BE2C (cell line): ENCODE results near the gene PSG3. TPM values are rescaled to one million over a fixed set of nuclear protein-coding genes. Genes with fewer than 3 reads are reported as not detected.
"Not testable (repeated sequence)": the region's sequence is repeated elsewhere in the genome, so short reads cannot be mapped to it uniquely, and the experiment has no call there.

Experiments used
- DNase-seq: peaks from one replicate; pipeline ENCODE4 v3.0.0-alpha.2; 2020
- H3K27me3 ChIP-seq: fragments of 250-450 bp; sonication (Bioruptor Pico); 2 replicates; pipeline ENCODE4 v1.5.1; 2020; ENCODE audit warnings: mild to moderate bottlenecking
- H3K36me3 ChIP-seq: fragments of 250-450 bp; sonication (Bioruptor Pico); 2 replicates; pipeline ENCODE4 v1.5.1; 2020; ENCODE audit warnings: mild to moderate bottlenecking
- H3K4me1 ChIP-seq: fragments of 250-450 bp; sonication (Bioruptor Pico); 2 replicates; pipeline ENCODE4 v1.5.1; 2020
- H3K4me3 ChIP-seq: 2 replicates; pipeline ENCODE4 v1.5.1; 2011; ENCODE audit warnings: low read depth, low read length
- H3K9me3 ChIP-seq: fragments of 250-450 bp; sonication (Bioruptor Pico); 2 replicates; pipeline ENCODE4 v1.5.1; 2020
- polyA plus RNA-seq: library from polyadenylated mRNA; unstranded; fragments of >200 nt; gene quantifications from one replicate; pipeline ENCODE4 v1.2.1, GENCODE V29; 2012; ENCODE audit warnings: low read depth, missing spikeins; ENCODE audit not compliant: insufficient read length, insufficient read depth
- TF ChIP-seq, protein P1 (sequence below): IDR thresholded peaks from 2 replicates; pipeline ENCODE4 v1.5.1; 2012; ENCODE audit warnings: mild to moderate bottlenecking, low read depth, low read length

PSG3 gene
- polyA plus RNA-seq = not detected

- not testable (repeated sequence) for DNase-seq, H3K4me3 ChIP-seq
These were observed at the start of gene PSG3 for GRCh38 chr19:42740381-42740780. TSS of gene PSG3 (minus strand) at chr19:42740481. CDS start at chr19:42740384, 97 bp downstream.

GRCh38 chr19:42788766-42789165 lies 48.5 kb upstream of the PSG3 start:
- H3K36me3 ChIP-seq, H3K4me3 ChIP-seq: not testable (repeated sequence)

More at GRCh38 chr19:42740381-42740780, at the start of gene PSG3:
- H3K27me3 ChIP-seq, H3K9me3 ChIP-seq, H3K4me1 ChIP-seq, H3K36me3 ChIP-seq: not testable (repeated sequence)

DNA sequence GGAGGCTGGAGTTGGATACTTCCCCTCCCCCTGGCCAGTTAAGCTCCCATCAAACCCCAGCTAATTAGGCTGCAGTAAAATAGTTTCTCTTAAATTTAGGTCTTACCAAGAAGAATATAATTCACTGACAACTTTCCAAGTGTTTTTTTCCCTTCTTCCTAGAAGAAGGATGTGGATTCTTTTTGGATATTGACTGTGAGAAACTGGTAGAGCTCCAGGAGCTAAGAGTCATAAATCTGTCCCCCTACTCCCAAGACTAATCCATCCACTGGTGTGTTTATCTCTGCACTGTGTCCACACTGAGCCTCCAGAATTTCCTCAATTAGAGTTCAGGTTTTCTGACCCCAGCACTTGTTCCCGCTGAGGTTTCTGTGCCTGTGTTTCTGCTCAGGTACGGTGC lies 47.5 kb upstream of the PSG3 start:
- not testable (repeated sequence) for H3K4me1 ChIP-seq, H3K36me3 ChIP-seq, H3K27me3 ChIP-seq, DNase-seq, H3K4me3 ChIP-seq, H3K9me3 ChIP-seq

More at GRCh38 chr19:42788766-42789165, 48.5 kb upstream of the PSG3 start:
- H3K4me1 ChIP-seq, DNase-seq, H3K27me3 ChIP-seq, H3K9me3 ChIP-seq: not testable (repeated sequence)

- H3K9me3 ChIP-seq, H3K36me3 ChIP-seq, H3K4me3 ChIP-seq, H3K4me1 ChIP-seq, H3K27me3 ChIP-seq: not testable (repeated sequence)
- TF ChIP-seq, protein P1, sequence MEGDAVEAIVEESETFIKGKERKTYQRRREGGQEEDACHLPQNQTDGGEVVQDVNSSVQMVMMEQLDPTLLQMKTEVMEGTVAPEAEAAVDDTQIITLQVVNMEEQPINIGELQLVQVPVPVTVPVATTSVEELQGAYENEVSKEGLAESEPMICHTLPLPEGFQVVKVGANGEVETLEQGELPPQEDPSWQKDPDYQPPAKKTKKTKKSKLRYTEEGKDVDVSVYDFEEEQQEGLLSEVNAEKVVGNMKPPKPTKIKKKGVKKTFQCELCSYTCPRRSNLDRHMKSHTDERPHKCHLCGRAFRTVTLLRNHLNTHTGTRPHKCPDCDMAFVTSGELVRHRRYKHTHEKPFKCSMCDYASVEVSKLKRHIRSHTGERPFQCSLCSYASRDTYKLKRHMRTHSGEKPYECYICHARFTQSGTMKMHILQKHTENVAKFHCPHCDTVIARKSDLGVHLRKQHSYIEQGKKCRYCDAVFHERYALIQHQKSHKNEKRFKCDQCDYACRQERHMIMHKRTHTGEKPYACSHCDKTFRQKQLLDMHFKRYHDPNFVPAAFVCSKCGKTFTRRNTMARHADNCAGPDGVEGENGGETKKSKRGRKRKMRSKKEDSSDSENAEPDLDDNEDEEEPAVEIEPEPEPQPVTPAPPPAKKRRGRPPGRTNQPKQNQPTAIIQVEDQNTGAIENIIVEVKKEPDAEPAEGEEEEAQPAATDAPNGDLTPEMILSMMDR = peak; percentile 81
- DNase-seq = peak; percentile 70
These were observed 36.7 kb upstream of the PSG3 start for GRCh38 chr19:42776750-42777612.

- not testable (repeated sequence) for H3K27me3 ChIP-seq, H3K4me3 ChIP-seq, H3K36me3 ChIP-seq, H3K4me1 ChIP-seq, H3K9me3 ChIP-seq, DNase-seq
These were observed 34.4 kb upstream of the PSG3 start for GRCh38 chr19:42774510-42775158.

GRCh38 chr19:42767319-42767718 lies 27.0 kb upstream of the PSG3 start:
- not testable (repeated sequence) for H3K27me3 ChIP-seq, DNase-seq, H3K9me3 ChIP-seq, H3K4me3 ChIP-seq, H3K36me3 ChIP-seq, H3K4me1 ChIP-seq
- TF ChIP-seq, protein P1 = 0 out of 2 replicates have a peak, but pooled peaks have one; percentile 21

DNA sequence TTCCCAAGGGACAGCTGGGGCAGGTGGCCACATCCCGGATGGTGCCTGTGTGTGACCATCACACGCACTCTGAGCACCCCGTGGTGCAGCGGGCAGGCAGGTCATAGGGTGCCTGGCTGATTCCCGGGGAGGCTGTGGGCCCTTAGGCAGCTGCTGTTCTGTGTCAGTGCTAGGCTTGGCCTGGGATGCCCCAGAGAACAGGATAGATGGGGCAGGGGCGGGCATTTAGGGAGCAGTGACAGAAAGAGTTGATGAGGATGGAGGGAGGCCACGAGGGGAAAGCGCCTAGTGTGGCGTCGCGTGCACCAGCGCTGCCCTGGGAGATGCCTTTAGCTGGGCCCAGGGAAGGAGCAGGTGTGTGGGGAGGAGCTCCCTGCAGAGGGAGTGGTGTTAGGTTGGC lies 26.6 kb upstream of the PSG3 start:
- not testable (repeated sequence) for DNase-seq, H3K36me3 ChIP-seq, H3K4me3 ChIP-seq, H3K4me1 ChIP-seq, H3K27me3 ChIP-seq, H3K9me3 ChIP-seq

DNA sequence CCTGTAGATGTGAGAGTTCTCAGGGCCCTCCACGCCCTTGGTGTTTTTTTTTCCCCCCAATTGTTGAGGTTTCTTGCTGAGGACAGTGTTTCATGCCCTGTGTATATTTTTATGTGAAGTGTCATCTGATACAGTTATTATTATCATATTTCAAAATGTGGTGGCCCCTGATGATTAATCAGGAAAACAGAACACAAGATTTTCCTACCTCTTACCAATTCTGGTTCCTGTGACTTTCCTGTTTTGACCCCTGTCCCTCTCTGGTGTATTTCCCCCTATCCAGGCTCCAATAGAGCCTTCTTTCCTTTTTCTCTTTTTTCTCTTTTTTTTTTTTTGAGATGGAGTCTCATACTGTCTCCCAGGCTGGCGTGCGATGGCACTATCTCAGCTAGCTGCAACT lies 24.6 kb upstream of the PSG3 start:
- no peak for DNase-seq
- H3K36me3 ChIP-seq = no peaks in the 10 kb centered on the region
- TF ChIP-seq, protein P1 = no peak
- H3K27me3 ChIP-seq = no peaks in the 10 kb centered on the region
- no peaks in the 10 kb centered on the region for H3K4me1 ChIP-seq
- no peak overlapping the region for H3K4me3 ChIP-seq
- no peaks in the 10 kb centered on the region for H3K9me3 ChIP-seq
